HG03159 (cell line): ENCODE data around the gene CCDC40.
"Not testable (repeated sequence)": the region's sequence is repeated elsewhere in the genome, so short reads cannot be mapped to it uniquely, and the experiment has no call there.

Experiments
- ATAC-seq: cut with Tn5 transposase; IDR thresholded peaks from one replicate; pipeline ENCODE4 v1.9.1; 2021; ENCODE audit warnings: mild to moderate bottlenecking, moderate library complexity; ENCODE audit not compliant: unreplicated experiment

CCDC40 gene

DNA sequence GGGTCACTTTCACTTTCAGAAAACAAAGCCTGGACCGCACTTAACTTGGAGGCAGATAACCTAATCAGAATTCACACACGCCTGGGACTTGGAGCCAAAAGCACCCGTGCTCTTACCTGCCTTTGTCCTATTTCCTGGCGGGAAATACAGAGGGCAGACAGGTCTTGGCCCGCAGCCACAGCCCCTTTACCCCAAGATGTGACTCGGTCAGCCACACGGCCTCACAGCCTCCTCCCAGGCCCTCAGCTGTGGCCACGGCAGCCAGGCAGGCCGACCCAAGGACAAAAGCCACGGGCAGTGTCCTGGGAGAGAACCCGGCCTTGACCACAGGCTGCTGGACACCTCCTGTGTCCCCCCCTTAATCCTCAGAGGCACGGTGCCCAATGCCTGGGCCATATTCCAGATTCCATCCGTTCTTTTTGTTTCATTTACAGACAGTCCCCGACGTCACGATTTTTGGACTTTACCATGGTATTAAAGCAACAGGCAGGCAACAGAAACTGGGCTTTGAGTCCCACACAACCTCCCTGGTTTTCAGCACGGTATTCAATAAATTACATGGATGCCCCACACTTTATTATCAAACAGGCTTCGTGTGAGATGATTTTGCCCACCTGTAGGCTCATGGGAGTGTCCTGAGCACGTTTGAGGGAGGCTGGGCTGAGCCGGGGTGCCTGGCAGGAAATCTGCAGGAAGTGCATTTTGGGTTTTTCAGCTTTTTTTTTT is 34.8 kb downstream of the CCDC40 start:
- no peak for ATAC-seq

GRCh38 chr17:80072410-80072809 is 36.0 kb downstream of the CCDC40 start:
- ATAC-seq: no peak

GRCh38 chr17:80080081-80080480 is 43.6 kb downstream of the CCDC40 start:
- no peak for ATAC-seq

DNA sequence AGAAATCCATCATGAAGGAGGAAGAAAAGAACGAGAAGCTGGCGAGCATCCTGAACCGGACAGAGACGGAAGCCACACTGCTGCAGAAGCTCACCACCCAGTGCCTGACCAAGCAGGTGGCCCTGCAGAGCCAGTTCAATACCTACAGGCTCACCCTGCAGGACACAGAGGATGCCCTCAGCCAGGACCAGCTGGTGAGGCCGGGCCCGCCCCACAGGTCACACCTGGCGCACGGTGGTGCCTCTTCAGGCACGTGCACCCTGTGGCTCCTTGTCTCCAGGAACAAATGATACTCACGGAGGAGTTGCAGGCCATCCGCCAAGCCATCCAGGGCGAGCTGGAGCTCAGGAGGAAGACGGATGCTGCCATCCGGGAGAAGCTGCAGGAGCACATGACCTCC is 45.2 kb downstream of the CCDC40 start:
- no peak for ATAC-seq

DNA sequence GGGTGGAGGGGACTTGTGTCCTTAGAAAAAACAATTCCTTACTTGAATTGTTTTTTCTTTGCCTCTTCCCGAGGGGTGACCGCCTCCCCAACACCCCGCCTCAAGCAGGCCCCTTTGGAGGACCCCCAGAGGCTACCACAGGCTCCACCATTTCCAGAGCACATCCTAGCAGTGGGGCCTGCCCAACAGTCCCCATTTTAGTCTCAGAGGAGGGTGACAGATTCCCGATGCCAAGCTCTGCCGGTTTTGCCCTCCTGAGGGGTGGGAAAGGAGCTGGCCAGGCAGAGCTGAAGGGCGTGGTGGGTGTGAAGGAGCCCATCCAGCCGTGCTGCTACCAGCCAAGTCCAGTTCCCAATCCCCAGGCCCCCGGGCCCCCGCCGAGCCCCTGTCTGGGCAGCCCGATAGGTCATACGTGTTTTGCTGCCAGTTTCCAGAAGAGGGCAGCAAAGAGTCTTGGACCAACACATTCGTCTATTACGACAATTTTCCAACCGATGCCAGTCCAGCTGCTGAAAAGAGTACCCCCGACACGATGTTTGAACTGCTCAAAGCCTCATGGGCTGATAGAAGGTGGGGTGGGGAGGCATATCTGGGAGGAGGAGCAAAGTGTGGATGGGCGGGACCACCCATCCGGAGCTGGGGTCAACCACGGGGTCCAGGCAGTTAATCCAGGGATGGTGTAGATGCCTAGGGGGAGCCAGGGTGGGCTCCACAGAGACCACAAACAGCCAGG is 46.1 kb downstream of the CCDC40 start:
- ATAC-seq: no peak

DNA sequence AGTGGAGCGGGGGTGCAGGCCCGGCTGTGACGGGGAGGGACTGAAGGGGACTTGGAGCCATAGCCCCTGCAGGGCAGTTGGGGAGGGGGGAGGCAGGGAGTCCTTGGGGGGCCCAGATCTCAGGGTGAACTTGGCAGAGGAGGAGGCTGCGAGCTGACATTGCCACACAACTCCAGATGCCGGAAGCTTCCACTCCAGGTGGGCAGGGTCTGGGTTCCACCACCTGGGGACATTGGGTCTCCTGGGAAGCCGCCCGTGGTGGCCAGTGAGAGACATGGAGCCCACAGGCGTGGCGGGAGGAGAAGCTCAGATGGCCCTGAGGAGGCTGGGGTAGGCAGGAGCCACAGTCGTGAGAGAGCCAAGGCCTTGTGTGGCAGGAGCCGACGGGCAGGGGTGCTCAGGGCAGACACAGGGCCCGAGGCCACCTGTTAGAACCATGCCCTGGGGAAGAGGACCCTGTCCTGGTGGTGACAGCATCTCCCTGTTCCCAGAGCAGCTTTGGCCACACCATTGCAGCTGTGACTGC is 46.8 kb downstream of the CCDC40 start:
- no peak for ATAC-seq

GRCh38 chr17:80084773-80085172 is 48.3 kb downstream of the CCDC40 start:
- no peak for ATAC-seq

GRCh38 chr17:80086081-80086480 is 49.6 kb downstream of the CCDC40 start:
- no peak for ATAC-seq

GRCh38 chr17:80086616-80087015 is 50.2 kb downstream of the CCDC40 start:
- ATAC-seq: no peak

GRCh38 chr17:80087346-80088265 is 51.2 kb downstream of the CCDC40 start:
- no peak for ATAC-seq

DNA sequence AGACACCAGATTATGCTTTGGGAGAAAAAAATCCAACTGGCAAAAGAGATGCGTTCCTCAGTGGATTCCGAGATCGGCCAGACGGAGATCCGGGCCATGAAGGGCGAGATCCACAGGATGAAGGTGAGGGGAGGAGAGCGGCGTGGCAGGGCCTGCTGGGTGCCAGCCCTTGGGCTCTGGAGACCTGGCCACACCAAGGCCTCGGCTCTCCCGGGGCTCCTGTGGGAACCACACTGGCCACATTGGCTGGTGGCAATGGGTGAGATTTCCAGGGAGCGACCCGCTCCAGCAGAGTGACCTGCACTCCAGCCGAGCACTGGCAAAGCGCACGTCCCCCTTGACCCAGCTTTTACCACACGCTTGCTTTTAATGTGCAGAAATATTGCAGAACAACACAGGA is 53.3 kb downstream of the CCDC40 start:
- ATAC-seq: no peak

GRCh38 chr17:80090164-80090563 is 53.7 kb downstream of the CCDC40 start:
- not testable (repeated sequence) for ATAC-seq

DNA sequence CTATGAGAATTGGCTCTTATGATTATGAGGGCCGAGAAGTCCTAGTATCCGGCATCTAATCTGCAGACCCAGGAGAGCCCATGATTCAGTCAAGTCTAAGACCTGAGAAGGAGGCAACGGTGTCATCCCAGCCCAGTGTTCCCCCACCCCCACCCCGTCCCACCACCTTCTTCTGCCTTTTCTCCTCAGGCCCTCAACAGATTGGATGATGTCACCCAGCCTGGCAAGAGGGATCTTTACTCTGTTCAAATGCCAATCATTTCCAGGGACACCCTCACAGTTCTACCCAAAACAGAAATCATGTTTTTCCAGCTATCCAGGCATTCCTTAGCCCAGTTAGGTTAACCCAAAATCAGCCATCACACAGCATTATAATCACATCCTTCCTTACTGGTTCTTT is 54.9 kb downstream of the CCDC40 start:
- ATAC-seq: no peak

DNA sequence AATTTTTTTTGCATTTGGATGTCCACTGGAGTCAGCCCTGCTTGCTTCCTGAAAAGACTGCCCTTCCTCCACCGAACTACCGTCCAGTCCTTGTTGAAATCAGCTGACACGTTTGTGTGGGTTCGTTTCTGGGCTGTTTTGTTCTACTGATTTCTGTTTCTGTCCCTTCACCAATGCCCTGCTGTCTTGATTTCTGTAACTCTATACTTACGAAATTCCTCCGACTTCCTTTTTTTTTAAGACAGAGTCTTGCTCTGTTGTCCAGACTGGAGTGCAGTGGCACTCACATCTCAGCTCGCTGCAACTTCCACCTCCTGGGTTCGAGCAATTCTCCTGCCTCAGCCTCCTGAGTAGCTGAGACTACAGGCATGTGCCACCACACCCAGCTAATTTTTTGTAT is 56.5 kb downstream of the CCDC40 start:
- no peak for ATAC-seq

DNA sequence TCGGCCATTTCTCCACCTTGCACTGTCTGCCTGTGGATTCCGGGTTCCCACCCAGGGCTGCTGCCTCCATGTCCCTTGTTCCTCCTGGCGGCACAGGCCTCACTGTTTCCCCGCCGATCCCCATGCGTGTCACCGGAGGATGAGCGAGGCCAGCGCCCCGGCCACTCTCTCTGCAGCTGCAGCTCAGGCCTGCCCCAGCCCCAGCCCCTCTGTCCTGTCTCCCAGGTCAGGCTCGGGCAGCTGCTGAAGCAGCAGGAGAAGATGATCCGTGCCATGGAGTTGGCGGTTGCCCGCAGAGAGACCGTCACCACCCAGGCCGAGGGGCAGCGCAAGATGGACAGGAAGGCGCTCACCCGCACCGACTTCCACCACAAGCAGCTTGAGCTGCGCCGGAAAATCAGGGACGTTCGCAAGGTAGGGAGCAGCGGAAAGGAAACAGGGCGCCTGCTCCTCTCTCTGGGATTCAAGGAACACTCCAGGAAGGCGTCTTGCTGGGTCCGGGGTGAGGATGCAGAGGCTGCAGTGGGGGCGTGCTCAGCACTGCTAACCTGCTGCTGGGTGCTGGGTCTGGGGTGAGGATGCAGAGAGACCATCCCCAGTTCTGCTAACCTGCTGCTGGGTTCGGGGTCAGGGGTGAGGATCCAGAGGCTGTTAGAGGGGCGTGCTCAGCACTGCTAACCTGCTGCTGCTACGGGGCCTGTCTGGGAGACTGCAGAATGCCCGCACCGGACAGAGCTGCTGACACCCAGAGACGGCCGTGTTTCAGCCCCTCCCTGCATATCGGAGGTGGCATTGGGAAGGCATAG is 58.8 kb downstream of the CCDC40 start:
- no peak for ATAC-seq

GRCh38 chr17:80095844-80096475 is 59.5 kb downstream of the CCDC40 start:
- ATAC-seq: no peak

DNA sequence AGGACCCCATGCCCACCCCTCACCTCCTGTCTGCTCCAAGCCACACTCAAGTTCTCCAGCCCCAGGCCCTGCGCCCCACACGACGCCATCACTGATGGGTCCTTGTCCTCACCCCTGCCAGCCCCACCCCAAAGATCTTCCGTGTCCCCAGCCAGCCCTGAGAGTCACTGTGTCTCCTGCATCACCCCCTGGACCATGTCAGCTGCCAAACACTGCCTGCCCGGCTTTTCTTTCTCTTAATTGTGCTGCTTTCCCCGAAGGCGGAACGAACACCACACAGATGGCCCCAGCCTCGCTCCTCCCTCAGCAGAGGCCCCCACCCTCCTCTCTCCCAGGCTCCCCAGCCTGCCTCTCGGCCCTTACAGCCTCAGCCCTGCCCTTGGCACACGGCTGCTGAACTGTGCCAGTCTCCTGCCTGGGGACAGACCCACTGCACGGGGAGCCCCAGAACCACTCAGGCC is 60.1 kb downstream of the CCDC40 start:
- no peak for ATAC-seq

- no peak for ATAC-seq
Observed at GRCh38 chr17:80097127-80097621, 60.7 kb downstream of the CCDC40 start.

DNA sequence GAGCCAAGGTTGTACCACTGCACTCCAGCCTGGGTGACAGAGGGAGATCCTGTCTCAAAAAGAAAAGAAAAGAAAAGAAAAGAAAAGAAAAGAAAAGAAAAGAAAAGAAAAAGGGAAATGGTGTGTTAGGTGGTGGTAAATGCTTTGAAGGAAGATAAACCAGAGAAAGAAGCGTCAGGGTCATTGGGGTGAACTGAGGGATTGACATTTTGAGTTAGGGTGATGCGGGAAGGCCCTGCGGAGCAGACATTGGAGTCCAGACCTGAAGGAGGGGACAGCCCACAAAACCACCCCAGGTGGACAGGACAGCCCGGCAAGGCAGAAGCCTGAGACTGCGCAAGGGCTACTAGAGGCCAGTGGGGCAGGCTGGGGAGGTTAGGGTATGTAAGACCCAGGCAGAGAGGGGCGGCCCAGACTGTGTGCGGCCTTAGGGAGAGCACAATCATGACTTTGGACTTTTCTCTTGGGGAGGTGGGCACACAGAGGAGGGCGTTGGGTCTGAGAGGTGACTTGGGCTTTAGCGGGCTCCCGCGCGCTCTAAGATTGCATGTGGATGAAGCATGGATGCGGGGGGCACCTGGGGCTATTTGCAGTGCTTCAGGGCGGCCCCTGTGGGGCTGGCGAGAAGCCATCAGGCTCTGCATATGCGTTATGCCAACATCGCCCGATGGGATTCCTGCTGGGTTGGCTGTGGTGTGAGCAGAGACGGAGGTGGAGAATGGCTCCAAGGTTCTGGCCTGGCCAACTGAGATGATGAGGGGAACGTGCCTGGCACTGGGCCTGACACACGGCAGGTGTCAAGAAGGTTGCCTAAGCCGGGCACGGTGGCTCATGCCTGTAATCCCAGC is 61.6 kb downstream of the CCDC40 start:
- ATAC-seq: no peak
